ENCODE results near the gene RELA. TPM values are rescaled to one million over a fixed set of nuclear protein-coding genes. Genes with fewer than 3 reads are reported as not detected.

The RELA gene
- polyA plus RNA-seq, 1 of the 3 experiments (the other 2 are of a cell fraction), result 49.5 TPM

GRCh38 chr11:65701686-65702085 lies 39.0 kb upstream of the RELA start:
- 29% methylated on average over 1 of the region's 1 CpG for WGBS (ENCODE audit: low lambda C conversion rate)
- H3F3A ChIP-seq (replicated peaks; ENCODE audit: insufficient read depth), result no peaks in the 10 kb centered on the region
- ChIA-PET CTCF (interaction anchor here (0.7 kb wide), 2 partner anchors 69 to 522 kb away, joined by 3 to 4 read pairs; no protein-coding TSS in a partner anchor), POLR2A (no interaction called here)
- no peak overlapping the region for H3K4me3 ChIP-seq (ENCODE audit: low read depth in 2 of 2, low read length in 1 of 2)
- H3K4me1 ChIP-seq (ENCODE audit: control insufficient read depth in 1 of 2, insufficient read depth in 2 of 2, low read depth in 1 of 2, low read length in 1 of 2), result no peaks in the 10 kb centered on the region; a peak in 1 of 4 replicates
- no peak for DNase-seq
- no peaks in the 10 kb centered on the region for H3K79me2 ChIP-seq (ENCODE audit: insufficient read depth)
- H3K27ac ChIP-seq (ENCODE audit: low read depth in 2 of 2, low read length in 1 of 2), result no peak overlapping the region
- no peak overlapping the region for H2AFZ ChIP-seq (ENCODE audit: low read depth)
- peaks cover 25% of the 10 kb centered on the region; the same call in 1 of the 2 replicates for H3K27me3 ChIP-seq (ENCODE audit: insufficient read depth)
- TF ChIP-seq MXI1 (IDR thresholded peaks at IDR 0.05; ENCODE audit: low read depth, low read length) (no peak), CTCF (IDR thresholded peaks at IDR 0.05) (no peak), YY1 (IDR thresholded peaks at IDR 0.05; ENCODE audit: low read depth) (no peak), SIN3A (IDR thresholded peaks at IDR 0.05; ENCODE audit: borderline replicate concordance, low read depth, low read length) (no peak), NRF1 (IDR thresholded peaks at IDR 0.05; ENCODE audit: low read depth, low read length) (no peak), RFX5 (IDR thresholded peaks at IDR 0.05; ENCODE audit: low read length) (no peak), POLR2AphosphoS5 (IDR thresholded peaks at IDR 0.05; ENCODE audit: low read depth, low read length) (no peak), USF2 (IDR thresholded peaks at IDR 0.05; ENCODE audit: borderline replicate concordance, low read depth, low read length) (no peak), GABPA (IDR thresholded peaks at IDR 0.05; ENCODE audit: low read depth) (no peak), MEF2A (IDR thresholded peaks at IDR 0.05; ENCODE audit: borderline replicate concordance, low read depth) (no peak), CHD2 (IDR thresholded peaks at IDR 0.05; ENCODE audit: low read length, partially characterized antibody) (no peak), TEAD4 (IDR thresholded peaks at IDR 0.05; ENCODE audit: borderline replicate concordance, insufficient read depth) (no peak), MAX (IDR thresholded peaks at IDR 0.05; ENCODE audit: low read depth) (no peak), JUND (IDR thresholded peaks at IDR 0.05) (no peak), GATA2 (CRISPR knock-in tag; IDR thresholded peaks at IDR 0.05) (no peak), RXRA (IDR thresholded peaks at IDR 0.05; ENCODE audit: borderline replicate concordance, low read depth) (no peak)
- H3K9me3 ChIP-seq, result no peaks in the 10 kb centered on the region
- no peaks in the 10 kb centered on the region for H4K20me1 ChIP-seq (ENCODE audit: insufficient read depth)
- no peak overlapping the region for H3K9ac ChIP-seq
- H3K9me2 ChIP-seq, result no peaks in the 10 kb centered on the region
- no peaks in the 10 kb centered on the region for H3K36me3 ChIP-seq (replicated peaks in 1 of 2; ENCODE audit: control insufficient read depth in 1 of 2, insufficient read depth in 2 of 2, low read length in 1 of 2)
- H3K4me2 ChIP-seq, result no peak overlapping the region

- Histone ChIP-seq H3K9me3 (no peaks in the 10 kb centered on the region), H3F3A (replicated peaks; ENCODE audit: insufficient read depth) (no peaks in the 10 kb centered on the region), H3K27me3 (ENCODE audit: insufficient read depth) (peaks cover 25% of the 10 kb centered on the region; the same call in 1 of the 2 replicates), H3K36me3 (replicated peaks in 1 of 2; ENCODE audit: control insufficient read depth in 1 of 2, insufficient read depth in 2 of 2, low read length in 1 of 2) (no peaks in the 10 kb centered on the region), H3K27ac (ENCODE audit: low read depth in 2 of 2, low read length in 1 of 2) (no peak overlapping the region), H2AFZ (ENCODE audit: low read depth) (no peak overlapping the region), H3K4me2 (no peak overlapping the region), H3K4me1 (ENCODE audit: control insufficient read depth in 1 of 2, insufficient read depth in 2 of 2, low read depth in 1 of 2, low read length in 1 of 2) (no peaks in the 10 kb centered on the region), H4K20me1 (ENCODE audit: insufficient read depth) (no peaks in the 10 kb centered on the region), H3K9me2 (no peaks in the 10 kb centered on the region), H3K4me3 (ENCODE audit: low read depth in 2 of 2, low read length in 1 of 2) (no peak overlapping the region), H3K79me2 (ENCODE audit: insufficient read depth) (no peaks in the 10 kb centered on the region), H3K9ac (no peak overlapping the region)
- CTCF ChIA-PET, result no interaction called here
- POLR2A ChIA-PET, result interaction anchor here (0.6 kb wide), 1 partner anchor 572 kb away, joined by 5 read pairs; no protein-coding TSS in a partner anchor
- WGBS (ENCODE audit: low lambda C conversion rate), result 17% methylated on average over 3 of the region's 3 CpGs
- DNase-seq, result no peak
- TF ChIP-seq USF1 (IDR thresholded peaks at IDR 0.05; ENCODE audit: borderline replicate concordance, low read depth), result no peak
- TF ChIP-seq POLR2AphosphoS5 (IDR thresholded peaks at IDR 0.05; ENCODE audit: low read depth, low read length), result no peak
- TF ChIP-seq REST (IDR thresholded peaks at IDR 0.05; ENCODE audit: low read depth, low read length), result no peak
- TF ChIP-seq MAX (IDR thresholded peaks at IDR 0.05; ENCODE audit: low read depth), result no peak
- no peak for TF ChIP-seq CTCF (IDR thresholded peaks at IDR 0.05)
These were observed 37.7 kb upstream of the RELA start for GRCh38 chr11:65700399-65700798.
